HL-60/S4 treated with phorbol 12-myristate 13-acetate at 8.2 ng/mL for 4 days and 3 days (cell line): Measurements from ENCODE around the gene SUPT16H.
"Not testable (repeated sequence)": the region's sequence is repeated elsewhere in the genome, so short reads cannot be mapped to it uniquely, and the experiment has no call there.

Experiments
- in situ Hi-C: fragments of 300-500 bp; cut with MboI; formaldehyde crosslinking; loops from 2 replicates; pipeline ENCODE4 v1.15.0; 2022; ENCODE audit warnings: low sequenced_read_pairs

SUPT16H gene

DNA sequence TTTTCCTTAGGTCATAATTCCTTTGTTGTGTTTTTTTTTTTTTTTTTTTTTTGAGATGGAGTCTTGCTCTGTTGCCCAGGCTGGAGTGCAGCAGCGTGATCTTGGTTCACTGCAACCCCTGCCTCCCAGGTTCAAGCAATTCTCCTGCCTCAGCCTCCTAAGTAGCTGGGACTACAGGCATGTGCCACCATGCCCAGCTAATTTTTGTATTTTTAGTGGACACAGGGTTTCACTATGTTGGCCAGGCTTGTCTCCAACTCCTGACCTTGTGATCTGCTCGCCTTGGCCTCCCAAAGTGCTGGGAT is 81.0 kb downstream of the SUPT16H start:
- in situ Hi-C loops: not testable (repeated sequence)

DNA sequence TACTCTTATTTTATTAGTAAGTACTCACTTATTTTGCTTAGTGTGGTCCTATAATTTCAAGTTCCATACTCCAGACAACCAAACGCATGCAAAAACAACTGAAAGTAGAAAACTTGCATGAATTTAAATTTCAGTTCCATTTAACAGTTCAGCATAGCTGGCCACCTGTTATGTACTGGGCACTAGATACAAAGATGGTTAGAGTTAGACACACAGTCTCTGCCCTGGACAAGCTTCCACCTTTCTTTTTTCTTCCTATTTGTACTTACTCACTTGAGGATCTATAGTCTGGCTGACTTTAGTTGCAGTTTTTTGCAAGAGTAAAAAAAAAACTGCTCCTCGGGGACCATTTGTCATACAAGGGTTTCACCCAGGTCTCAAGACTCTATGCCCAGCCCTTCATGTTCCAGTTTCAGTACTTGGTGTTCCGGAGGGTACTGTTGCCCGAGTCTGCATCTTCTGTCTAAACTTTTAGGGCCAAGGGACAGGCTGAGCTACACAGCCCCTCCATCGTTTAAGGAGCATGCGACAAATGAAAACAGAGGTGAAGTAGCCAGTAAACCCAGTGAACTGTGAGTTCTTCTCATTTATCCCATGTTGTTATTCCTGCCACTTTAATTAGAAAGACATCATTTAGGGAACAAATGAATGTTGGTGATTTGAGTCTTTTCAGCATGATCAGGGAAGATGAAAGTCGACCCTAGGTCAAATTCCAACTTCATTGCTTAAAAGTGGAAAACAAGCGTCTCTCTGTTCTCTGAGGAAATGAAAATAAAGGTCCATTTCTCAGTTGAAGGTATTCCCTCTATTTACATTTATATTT is 81.6 kb downstream of the SUPT16H start:
- in situ Hi-C loops: no loop called here
